A549 treated with dexamethasone at 1 μM for 4 hours (cell line): ENCODE measurements around the gene ACBD3. TPM values are rescaled to one million over a fixed set of nuclear protein-coding genes. Genes with fewer than 3 reads are reported as not detected.

ENCODE experiments used
- total RNA-seq: library from RNA; stranded (reverse); fragments of 200-300 nt; extraction: Qiagen RNA extraction; gene quantifications from 5 replicates; pipeline ENCODE4 v1.2.3, GENCODE V29; 2022

Gene ACBD3
- 22.8 to 28.9 TPM (median 27.6 TPM) in 5 replicates for total RNA-seq

DNA sequence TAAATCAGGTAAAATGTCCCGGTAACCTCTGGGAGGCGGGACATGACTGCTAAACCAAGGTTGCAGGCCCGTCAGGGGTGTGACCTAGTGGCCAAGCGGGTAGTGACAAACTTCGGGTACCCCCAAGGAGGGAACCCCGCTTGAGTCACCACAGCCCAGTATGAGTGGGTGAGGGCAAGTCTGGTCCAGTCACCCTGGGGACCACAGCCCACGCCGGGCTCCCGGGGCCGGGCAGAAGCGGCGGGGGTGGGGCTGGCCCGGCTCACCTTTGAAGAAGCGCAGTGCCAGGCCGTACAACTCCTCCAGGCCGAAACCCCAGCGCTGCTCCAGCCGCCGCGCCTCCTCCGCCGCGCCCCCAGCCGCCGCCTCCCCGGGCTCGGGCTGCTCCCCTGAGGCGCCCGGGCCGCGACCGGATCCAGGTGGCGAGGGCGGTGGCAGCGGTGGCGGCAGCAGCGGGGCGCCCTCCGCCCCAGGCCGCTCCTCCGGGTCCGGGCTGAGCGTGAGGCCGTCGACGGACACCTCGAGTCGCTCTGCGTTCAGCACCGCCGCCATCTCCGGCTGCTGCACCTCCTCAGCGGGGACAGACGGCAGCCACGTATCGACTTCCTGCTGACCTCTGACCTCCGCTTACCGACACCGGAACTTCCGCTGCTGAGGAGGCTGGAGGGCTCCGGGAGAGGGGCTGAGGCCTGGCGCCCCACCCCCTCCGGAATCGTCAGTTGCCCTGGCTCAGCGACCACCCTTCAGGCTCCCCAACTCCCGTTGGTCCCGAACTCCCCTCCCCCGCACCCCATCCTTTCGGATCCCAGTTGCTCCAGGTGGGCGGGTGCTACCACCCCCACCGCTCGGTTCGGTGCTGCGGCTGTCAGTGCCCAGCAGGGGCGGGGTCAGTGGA, at the start of gene ACBD3:
TSS of gene ACBD3 (minus strand) at position 618 of the 895 bp plus-strand sequence. CDS start at position 552, 66 bp downstream.

DNA sequence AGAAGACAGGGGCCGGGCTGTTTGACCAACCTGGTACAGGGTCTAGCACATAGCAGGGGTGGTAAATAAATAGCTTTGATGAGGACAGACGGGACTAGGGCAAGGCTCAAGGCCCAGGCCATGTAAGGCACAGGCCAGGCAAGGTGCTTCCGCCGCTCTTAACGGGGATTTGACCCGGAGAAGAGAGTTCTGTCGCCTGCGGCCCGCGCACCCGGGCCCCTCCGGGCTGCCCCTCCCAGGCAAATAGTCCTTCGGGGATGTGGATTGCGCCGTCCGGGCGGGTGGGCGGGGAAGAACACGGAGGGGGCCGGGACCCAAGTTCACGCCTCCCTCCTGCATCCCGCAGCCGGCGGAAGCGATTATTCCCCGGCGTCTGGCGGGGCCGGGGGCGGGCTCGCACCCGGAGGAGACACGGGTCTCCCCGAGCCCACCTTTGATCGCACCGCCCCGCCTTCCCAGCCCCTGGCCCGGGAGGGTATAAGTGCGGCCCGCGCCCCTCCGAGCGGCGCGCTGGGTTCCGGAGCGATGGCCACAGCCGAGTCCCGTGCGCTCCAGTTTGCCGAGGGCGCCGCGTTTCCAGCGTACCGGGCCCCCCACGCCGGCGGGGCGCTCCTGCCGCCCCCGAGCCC, 36.7 kb upstream of the ACBD3 start, which contains the start of gene MIXL1:
TSS of gene MIXL1 (plus strand) at position 508 of the 629 bp plus-strand sequence. CDS start at position 526, 18 bp downstream.

Other genes with a start within 250 kb of the ACBD3 start
- 0.10 to 0.29 TPM (median 0.24 TPM) in 3 of 5 replicates, not detected in the others for gene LEFTY2, start 245.5 kb downstream of the ACBD3 start, total RNA-seq
- gene SDE2, start 187.4 kb downstream of the ACBD3 start, total RNA-seq, result 7.3 to 10.2 TPM (median 8.4 TPM) in 5 replicates
- 352 to 450 TPM (median 386 TPM) in 5 replicates for gene H3-3A, start 124.0 kb downstream of the ACBD3 start, total RNA-seq
- 0.08 to 0.14 TPM (median 0.09 TPM) in 3 of 5 replicates, not detected in the others for gene MIXL1, start 36.9 kb upstream of the ACBD3 start, total RNA-seq
- gene LIN9, start 122.4 kb upstream of the ACBD3 start, total RNA-seq, result 6.3 to 8.3 TPM (median 6.8 TPM) in 5 replicates
- gene PARP1, start 221.4 kb upstream of the ACBD3 start, total RNA-seq, result 101 to 122 TPM (median 116 TPM) in 5 replicates